ENCODE data around the gene VPS39.

GRCh38 chr15:42148808-42149492, 59.2 kb downstream of the VPS39 start:
- no peak for TF ChIP-seq CTCF (conservative IDR thresholded peaks at IDR 0.05 in 1 of 2, IDR thresholded peaks at IDR 0.05 in 1 of 2; ENCODE audit: extremely low read depth in 1 of 2, insufficient read depth in 1 of 2, low read depth in 1 of 2, low read length in 2 of 2)
- no peak for TF ChIP-seq EZH2 (IDR thresholded peaks at IDR 0.05; ENCODE audit: borderline replicate concordance, low read length)
